ENCODE measurements around the gene NCAPD2.

Gene NCAPD2

GRCh38 chr12:6526766-6527525 is 33.0 kb downstream of the NCAPD2 start:
- Histone ChIP-seq H3F3A (ENCODE audit: insufficient read depth) (peaks cover 21% of the 10 kb centered on the region), H3K79me2 (ENCODE audit: insufficient read depth, low read length) (no peaks in the 10 kb centered on the region), H3K36me3 (ENCODE audit: low read length) (peaks cover 57% of the 10 kb centered on the region), H3K9me3 (ENCODE audit: insufficient read depth, low read length) (no peaks in the 10 kb centered on the region), H3K4me3 (ENCODE audit: insufficient read depth, low read length, poor library complexity, severe bottlenecking) (no peak overlapping the region), H3K9me2 (replicated peaks; ENCODE audit: insufficient read depth, low read length) (no peaks in the 10 kb centered on the region), H3K9ac (ENCODE audit: low read length) (no peak overlapping the region), H3K27me3 (ENCODE audit: low read length) (no peaks in the 10 kb centered on the region), H2AFZ (ENCODE audit: low read depth, low read length, severe bottlenecking) (no peak overlapping the region), H3K4me2 (ENCODE audit: low read depth, low read length, poor library complexity, severe bottlenecking) (no peak overlapping the region), H3K27ac (ENCODE audit: low read depth, low read length) (no peak overlapping the region), H4K20me1 (ENCODE audit: low read depth, low read length) (no peaks in the 10 kb centered on the region)
- TF ChIP-seq, protein P1, sequence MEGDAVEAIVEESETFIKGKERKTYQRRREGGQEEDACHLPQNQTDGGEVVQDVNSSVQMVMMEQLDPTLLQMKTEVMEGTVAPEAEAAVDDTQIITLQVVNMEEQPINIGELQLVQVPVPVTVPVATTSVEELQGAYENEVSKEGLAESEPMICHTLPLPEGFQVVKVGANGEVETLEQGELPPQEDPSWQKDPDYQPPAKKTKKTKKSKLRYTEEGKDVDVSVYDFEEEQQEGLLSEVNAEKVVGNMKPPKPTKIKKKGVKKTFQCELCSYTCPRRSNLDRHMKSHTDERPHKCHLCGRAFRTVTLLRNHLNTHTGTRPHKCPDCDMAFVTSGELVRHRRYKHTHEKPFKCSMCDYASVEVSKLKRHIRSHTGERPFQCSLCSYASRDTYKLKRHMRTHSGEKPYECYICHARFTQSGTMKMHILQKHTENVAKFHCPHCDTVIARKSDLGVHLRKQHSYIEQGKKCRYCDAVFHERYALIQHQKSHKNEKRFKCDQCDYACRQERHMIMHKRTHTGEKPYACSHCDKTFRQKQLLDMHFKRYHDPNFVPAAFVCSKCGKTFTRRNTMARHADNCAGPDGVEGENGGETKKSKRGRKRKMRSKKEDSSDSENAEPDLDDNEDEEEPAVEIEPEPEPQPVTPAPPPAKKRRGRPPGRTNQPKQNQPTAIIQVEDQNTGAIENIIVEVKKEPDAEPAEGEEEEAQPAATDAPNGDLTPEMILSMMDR (IDR thresholded peaks at IDR 0.05; ENCODE audit: insufficient read depth, low read length, poor library complexity, severe bottlenecking): no peak
- TF ChIP-seq EZH2phosphoT487 (conservative IDR thresholded peaks at IDR 0.05; ENCODE audit: low read length): no peak

DNA sequence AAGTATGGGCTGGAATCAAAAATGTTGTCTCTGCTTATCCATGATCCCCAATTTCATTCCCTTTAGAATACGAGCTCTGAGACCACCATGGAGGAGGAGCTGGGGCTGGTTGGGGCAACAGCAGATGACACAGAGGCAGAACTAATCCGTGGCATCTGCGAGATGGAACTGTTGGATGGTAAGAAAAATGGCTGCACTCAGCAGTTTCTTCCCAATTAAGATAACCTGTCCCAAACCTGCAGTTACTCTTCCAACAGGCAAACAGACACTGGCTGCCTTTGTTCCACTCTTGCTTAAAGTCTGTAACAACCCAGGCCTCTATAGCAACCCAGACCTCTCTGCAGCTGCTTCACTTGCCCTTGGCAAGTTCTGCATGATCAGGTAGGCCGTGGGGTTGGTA is 33.8 kb downstream of the NCAPD2 start:
- H3K4me3 ChIP-seq (ENCODE audit: insufficient read depth, low read length, poor library complexity, severe bottlenecking): no peak overlapping the region
- no peak overlapping the region for H3K27ac ChIP-seq (ENCODE audit: low read depth, low read length)
- H3F3A ChIP-seq (ENCODE audit: insufficient read depth): peaks cover 29% of the 10 kb centered on the region
- no peak overlapping the region for H3K9ac ChIP-seq (ENCODE audit: low read length)
- H3K27me3 ChIP-seq (ENCODE audit: low read length): no peaks in the 10 kb centered on the region
- H4K20me1 ChIP-seq (ENCODE audit: low read depth, low read length): no peaks in the 10 kb centered on the region
- H3K9me2 ChIP-seq (replicated peaks; ENCODE audit: insufficient read depth, low read length): no peaks in the 10 kb centered on the region
- no peak overlapping the region for H3K4me2 ChIP-seq (ENCODE audit: low read depth, low read length, poor library complexity, severe bottlenecking)
- peaks cover 49% of the 10 kb centered on the region for H3K36me3 ChIP-seq (ENCODE audit: low read length)
- H3K9me3 ChIP-seq (ENCODE audit: insufficient read depth, low read length): no peaks in the 10 kb centered on the region
- no peak overlapping the region for H2AFZ ChIP-seq (ENCODE audit: low read depth, low read length, severe bottlenecking)
- TF ChIP-seq, protein P1 (IDR thresholded peaks at IDR 0.05; ENCODE audit: insufficient read depth, low read length, poor library complexity, severe bottlenecking): no peak
- no peak for TF ChIP-seq EZH2phosphoT487 (conservative IDR thresholded peaks at IDR 0.05; ENCODE audit: low read length)
- no peaks in the 10 kb centered on the region for H3K79me2 ChIP-seq (ENCODE audit: insufficient read depth, low read length)

GRCh38 chr12:6528539-6529235 is 34.8 kb downstream of the NCAPD2 start:
- Histone ChIP-seq H3K79me2 (ENCODE audit: insufficient read depth, low read length) (peaks cover 7% of the 10 kb centered on the region; the same call in 1 of the 2 replicates), H3K9me3 (ENCODE audit: insufficient read depth, low read length) (no peaks in the 10 kb centered on the region), H3K27ac (ENCODE audit: low read depth, low read length) (no peak overlapping the region), H3K36me3 (ENCODE audit: low read length) (peaks cover 39% of the 10 kb centered on the region), H3K4me3 (ENCODE audit: insufficient read depth, low read length, poor library complexity, severe bottlenecking) (no peak overlapping the region), H3K4me2 (ENCODE audit: low read depth, low read length, poor library complexity, severe bottlenecking) (no peak overlapping the region), H3K27me3 (ENCODE audit: low read length) (no peaks in the 10 kb centered on the region), H2AFZ (ENCODE audit: low read depth, low read length, severe bottlenecking) (no peak overlapping the region), H3K9me2 (replicated peaks; ENCODE audit: insufficient read depth, low read length) (no peaks in the 10 kb centered on the region), H3K9ac (ENCODE audit: low read length) (no peak overlapping the region), H4K20me1 (ENCODE audit: low read depth, low read length) (no peaks in the 10 kb centered on the region), H3F3A (ENCODE audit: insufficient read depth) (peaks cover 32% of the 10 kb centered on the region)
- TF ChIP-seq EZH2phosphoT487 (conservative IDR thresholded peaks at IDR 0.05; ENCODE audit: low read length): no peak
- TF ChIP-seq, protein P1 (IDR thresholded peaks at IDR 0.05; ENCODE audit: insufficient read depth, low read length, poor library complexity, severe bottlenecking): no peak
